Fibroblast of lung (primary cell): ENCODE results near the gene SMC4. TPM values are rescaled to one million over a fixed set of nuclear protein-coding genes. Genes with fewer than 3 reads are reported as not detected.

Experiments used
- DNase-seq, 2 donors: peaks; one replicate each; pipeline versions ENCODE4 v3.0.0 to v3.0.0-alpha.2; 2010; ENCODE audit warnings: low read depth in 2 of 2
- H2AFZ ChIP-seq: 2 replicates; pipeline ENCODE4 v1.5.1; 2012; ENCODE audit warnings: low read length, control low read depth, inconsistent platforms
- H3K27ac ChIP-seq: 2 replicates; pipeline ENCODE4 v1.5.1; 2011; ENCODE audit warnings: low read length, control low read depth; ENCODE audit not compliant: insufficient read depth
- H3K27me3 ChIP-seq: 2 replicates; pipeline ENCODE4 v1.5.1; 2011; ENCODE audit warnings: mild to moderate bottlenecking, low read length; ENCODE audit not compliant: control insufficient read depth, insufficient read depth
- H3K36me3 ChIP-seq: 2 replicates; pipeline ENCODE4 v1.5.1; 2011; ENCODE audit warnings: low read length; ENCODE audit not compliant: control insufficient read depth, insufficient read depth
- H3K4me1 ChIP-seq: 2 replicates; pipeline ENCODE4 v1.5.1; 2011; ENCODE audit warnings: low read length; ENCODE audit not compliant: control insufficient read depth, insufficient read depth; ENCODE audit errors: extremely low read depth
- H3K4me2 ChIP-seq: 2 replicates; pipeline ENCODE4 v1.5.1; 2011; ENCODE audit warnings: low read length, control low read depth; ENCODE audit not compliant: insufficient read depth; ENCODE audit errors: extremely low read depth
- H3K4me3 ChIP-seq, 4 experiments: fragments of 200-600 bp in 1 of 4; sonication (generic) in 1 of 4; replicated peaks in 1 of 4; 2 replicates each; pipeline ENCODE4 v1.5.1; 2011 to 2016; ENCODE audit warnings: low read length in 4 of 4, low read depth in 3 of 4, mild to moderate bottlenecking in 3 of 4, control low read depth in 2 of 4, inconsistent platforms in 1 of 4, mixed read lengths in 1 of 4; ENCODE audit not compliant: insufficient read depth in 1 of 4; ENCODE audit errors: control extremely low read depth in 1 of 4
- H3K79me2 ChIP-seq: 2 replicates; pipeline ENCODE4 v1.5.1; 2012; ENCODE audit warnings: mild to moderate bottlenecking, low read length, inconsistent platforms; ENCODE audit not compliant: control insufficient read depth, insufficient read depth
- H3K9ac ChIP-seq: 2 replicates; pipeline ENCODE4 v1.5.1; 2011; ENCODE audit warnings: mild to moderate bottlenecking, low read length, control low read depth; ENCODE audit not compliant: insufficient read depth
- H3K9me3 ChIP-seq: 2 replicates; pipeline ENCODE4 v1.5.1; 2012; ENCODE audit warnings: low read depth, low read length; ENCODE audit not compliant: control insufficient read depth, insufficient read depth
- H4K20me1 ChIP-seq: 2 replicates; pipeline ENCODE4 v1.5.1; 2011; ENCODE audit warnings: low read length; ENCODE audit not compliant: control insufficient read depth, insufficient read depth; ENCODE audit errors: extremely low read depth
- EZH2 ChIP-seq: IDR thresholded peaks from 2 replicates; pipeline ENCODE4 v1.5.1; 2012; ENCODE audit warnings: low read length, control low read depth, mild to moderate bottlenecking; ENCODE audit errors: missing control alignments
- polyA plus RNA-seq, 2 donors: library from polyadenylated mRNA; depleted of rRNA in 1 of 2; stranded (reverse) in 1 of 2; unstranded in 1 of 2; fragments of >200 nt; gene quantifications; 2 replicates each; pipeline ENCODE4 v1.2.1, GENCODE V29; 2011 to 2012; ENCODE audit warnings: missing spikeins in 1 of 2
- total RNA-seq: library from RNA; depleted of rRNA; stranded (reverse); fragments of >200 nt; gene quantifications from 2 replicates; pipeline ENCODE4 v1.2.1, GENCODE V29; 2014
- TF ChIP-seq, protein P1 (sequence below), 2 donors: IDR thresholded peaks in 1 of 2; conservative IDR thresholded peaks in 1 of 2; 1 replicate in 1 of 2; 2 replicates in 1 of 2; pipeline ENCODE4 v1.5.1; 2011 to 2012; ENCODE audit warnings: low read length in 2 of 2, control low read depth in 1 of 2, inconsistent platforms in 1 of 2, low read depth in 1 of 2, mild to moderate bottlenecking in 1 of 2

Gene SMC4
- total and polyA plus RNA-seq, 2 donors (not counting 1 experiment from before 2014, with no cell fraction given), result 34.7 to 48.4 TPM

DNA sequence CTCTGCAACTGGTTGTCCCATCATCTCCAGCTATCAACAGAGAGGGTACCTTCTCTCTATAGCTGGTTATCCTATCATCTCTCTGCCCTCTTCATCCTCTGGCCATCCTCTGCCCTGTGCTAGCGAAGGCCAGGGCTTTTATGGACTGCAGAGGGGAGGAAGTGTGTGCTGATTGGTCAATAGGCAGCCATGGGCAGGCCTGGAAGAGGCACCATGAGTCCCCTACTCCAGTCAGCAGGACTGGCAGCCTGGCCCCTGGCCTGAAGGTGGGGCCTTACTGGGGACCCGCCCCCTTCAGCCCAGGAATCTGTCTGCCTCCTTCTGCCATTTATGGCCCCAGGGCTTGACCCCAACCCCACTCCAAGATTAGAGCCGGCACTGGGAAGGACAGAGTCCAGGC, 60.6 kb downstream of the SMC4 start:
- Histone ChIP-seq H3K4me3 (no peak overlapping the region), H2AFZ (no peak overlapping the region), H4K20me1 (no peaks in the 10 kb centered on the region), H3K27ac (no peak overlapping the region), H3K4me2 (no peak overlapping the region), H3K4me1 (no peaks in the 10 kb centered on the region), H3K9ac (no peak overlapping the region), H3K79me2 (no peaks in the 10 kb centered on the region), H3K9me3 (no peaks in the 10 kb centered on the region), H3K27me3 (no peaks in the 10 kb centered on the region), H3K36me3 (no peaks in the 10 kb centered on the region)
- DNase-seq, result no peak
- TF ChIP-seq EZH2, result no peak
- TF ChIP-seq, protein P1, sequence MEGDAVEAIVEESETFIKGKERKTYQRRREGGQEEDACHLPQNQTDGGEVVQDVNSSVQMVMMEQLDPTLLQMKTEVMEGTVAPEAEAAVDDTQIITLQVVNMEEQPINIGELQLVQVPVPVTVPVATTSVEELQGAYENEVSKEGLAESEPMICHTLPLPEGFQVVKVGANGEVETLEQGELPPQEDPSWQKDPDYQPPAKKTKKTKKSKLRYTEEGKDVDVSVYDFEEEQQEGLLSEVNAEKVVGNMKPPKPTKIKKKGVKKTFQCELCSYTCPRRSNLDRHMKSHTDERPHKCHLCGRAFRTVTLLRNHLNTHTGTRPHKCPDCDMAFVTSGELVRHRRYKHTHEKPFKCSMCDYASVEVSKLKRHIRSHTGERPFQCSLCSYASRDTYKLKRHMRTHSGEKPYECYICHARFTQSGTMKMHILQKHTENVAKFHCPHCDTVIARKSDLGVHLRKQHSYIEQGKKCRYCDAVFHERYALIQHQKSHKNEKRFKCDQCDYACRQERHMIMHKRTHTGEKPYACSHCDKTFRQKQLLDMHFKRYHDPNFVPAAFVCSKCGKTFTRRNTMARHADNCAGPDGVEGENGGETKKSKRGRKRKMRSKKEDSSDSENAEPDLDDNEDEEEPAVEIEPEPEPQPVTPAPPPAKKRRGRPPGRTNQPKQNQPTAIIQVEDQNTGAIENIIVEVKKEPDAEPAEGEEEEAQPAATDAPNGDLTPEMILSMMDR (conservative IDR thresholded peaks at IDR 0.05 in 1 of 2, IDR thresholded peaks at IDR 0.05 in 1 of 2; ENCODE audit: low read depth in 1 of 2, low read length in 2 of 2), result no peak

DNA sequence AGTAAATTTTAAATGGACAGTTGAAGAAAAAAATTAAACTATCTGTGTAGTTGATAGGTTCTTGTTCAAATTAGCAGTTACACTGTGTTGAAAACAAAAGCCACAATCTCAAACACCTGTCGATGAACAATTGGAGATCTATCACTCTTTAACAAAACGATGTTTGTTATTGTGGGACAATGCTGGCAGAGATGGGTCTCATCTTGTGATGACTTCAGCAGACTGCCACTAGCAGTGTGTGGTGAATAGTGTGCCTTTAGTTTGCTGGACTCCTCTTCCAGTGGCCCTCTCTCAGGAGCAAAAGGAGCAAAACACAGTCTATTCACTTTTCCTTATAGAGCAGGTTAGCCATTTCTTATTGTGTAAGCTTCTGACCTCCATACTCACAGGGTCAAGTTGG, 64.9 kb downstream of the SMC4 start:
- no peaks in the 10 kb centered on the region for H4K20me1 ChIP-seq
- no peak for DNase-seq
- TF ChIP-seq EZH2, result no peak
- TF ChIP-seq, protein P1 (conservative IDR thresholded peaks at IDR 0.05 in 1 of 2, IDR thresholded peaks at IDR 0.05 in 1 of 2; ENCODE audit: low read depth in 1 of 2, low read length in 2 of 2), result no peak
- no peaks in the 10 kb centered on the region for H3K36me3 ChIP-seq
- H3K27me3 ChIP-seq, result no peaks in the 10 kb centered on the region
- H3K79me2 ChIP-seq, result no peaks in the 10 kb centered on the region
- H3K4me1 ChIP-seq, result no peaks in the 10 kb centered on the region
- no peak overlapping the region for H3K4me3 ChIP-seq
- H3K9me3 ChIP-seq, result no peaks in the 10 kb centered on the region
- H3K27ac ChIP-seq, result no peak overlapping the region
- H2AFZ ChIP-seq, result no peak overlapping the region
- H3K9ac ChIP-seq, result no peak overlapping the region
- no peak overlapping the region for H3K4me2 ChIP-seq

DNA sequence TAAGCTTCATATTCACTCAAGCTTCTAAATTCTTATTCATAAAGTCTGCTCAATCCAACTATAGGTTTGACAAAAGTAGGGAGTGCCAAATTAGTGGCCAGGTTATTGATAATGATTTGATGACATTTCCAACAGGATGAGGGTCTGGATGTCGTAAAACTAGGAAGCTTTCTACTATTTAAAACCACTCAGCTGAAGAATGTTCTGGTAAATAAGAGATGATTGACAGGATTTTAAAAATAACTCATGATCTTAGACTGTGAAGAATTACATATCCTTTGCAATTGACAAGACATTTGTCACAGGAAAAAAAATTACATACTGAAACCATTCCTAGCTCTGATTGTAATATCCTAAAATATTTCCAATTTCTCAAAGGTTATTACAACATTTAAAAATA, 65.5 kb downstream of the SMC4 start:
- no peaks in the 10 kb centered on the region for H3K4me1 ChIP-seq
- TF ChIP-seq, protein P1 (conservative IDR thresholded peaks at IDR 0.05 in 1 of 2, IDR thresholded peaks at IDR 0.05 in 1 of 2; ENCODE audit: low read depth in 1 of 2, low read length in 2 of 2), result no peak
- no peak for TF ChIP-seq EZH2
- no peak for DNase-seq

More for the DNA sequence above, 65.5 kb downstream of the SMC4 start:
- Histone ChIP-seq H3K79me2 (no peaks in the 10 kb centered on the region), H4K20me1 (no peaks in the 10 kb centered on the region), H3K4me2 (no peak overlapping the region), H3K4me3 (no peak overlapping the region), H2AFZ (no peak overlapping the region), H3K9me3 (no peaks in the 10 kb centered on the region), H3K9ac (no peak overlapping the region), H3K27ac (no peak overlapping the region), H3K27me3 (no peaks in the 10 kb centered on the region), H3K36me3 (no peaks in the 10 kb centered on the region)
